Calu3 (cell line): ENCODE results near the gene GADL1. TPM values are rescaled to one million over a fixed set of nuclear protein-coding genes. Genes with fewer than 3 reads are reported as not detected.

Source experiments
- BruUV-seq: library from RNA; stranded (reverse); fragments of 400-500 nt; replicated peaks from 2 replicates; lab custom pipeline; 2021; lab: Mats Ljungman, UMichigan
- CTCF ChIA-PET: fragments of 300-600 bp; sonication (Branson Sonifier 250); formaldehyde crosslinking; loops from one replicate; lab custom pipeline; 2022; ENCODE audit warnings: antibody characterized with exemption; lab: Charles Lee
- DNase-seq: peaks from one replicate; pipeline ENCODE4 v3.0.0; 2022
- H3K27ac Mint-ChIP-seq: one replicate; pipeline ENCODE4 v1.8.0; 2022; ENCODE audit warnings: mixed read lengths; ENCODE audit not compliant: unreplicated experiment
- H3K27me3 Mint-ChIP-seq: one replicate; pipeline ENCODE4 v1.8.0; 2022; ENCODE audit warnings: mixed read lengths; ENCODE audit not compliant: unreplicated experiment
- H3K36me3 Mint-ChIP-seq: one replicate; pipeline ENCODE4 v1.8.0; 2022; ENCODE audit warnings: mild to moderate bottlenecking, moderate library complexity, mixed read lengths; ENCODE audit not compliant: insufficient read depth, unreplicated experiment
- H3K4me1 Mint-ChIP-seq: one replicate; pipeline ENCODE4 v1.8.0; 2022; ENCODE audit warnings: mild to moderate bottlenecking, low read depth, mixed read lengths; ENCODE audit not compliant: unreplicated experiment
- H3K4me3 Mint-ChIP-seq: one replicate; pipeline ENCODE4 v1.8.0; 2022; ENCODE audit warnings: mild to moderate bottlenecking, low read depth, moderate library complexity, mixed read lengths; ENCODE audit not compliant: unreplicated experiment
- H3K9me3 Mint-ChIP-seq: one replicate; pipeline ENCODE4 v1.8.0; 2022; ENCODE audit warnings: low read depth, mixed read lengths; ENCODE audit not compliant: unreplicated experiment
- intact Hi-C: fragments of 100-400 bp; cut with micrococcal nuclease; formaldehyde crosslinking; loops from one replicate; pipeline ENCODE4 v1.10.0; 2022; ENCODE audit not compliant: unreplicated experiment
- total RNA-seq: library from RNA; stranded (reverse); gene quantifications from 2 replicates; pipeline ENCODE4 v1.2.3, GENCODE V29; 2022
- TF ChIP-seq, protein P1 (sequence below): fragments of 200-600 bp; IDR thresholded peaks from one replicate; pipeline ENCODE4 v1.8.0; 2022; ENCODE audit warnings: antibody characterized with exemption; ENCODE audit not compliant: unreplicated experiment

The GADL1 gene
- total RNA-seq, 1 experiment from 2014 or later: not detected

DNA sequence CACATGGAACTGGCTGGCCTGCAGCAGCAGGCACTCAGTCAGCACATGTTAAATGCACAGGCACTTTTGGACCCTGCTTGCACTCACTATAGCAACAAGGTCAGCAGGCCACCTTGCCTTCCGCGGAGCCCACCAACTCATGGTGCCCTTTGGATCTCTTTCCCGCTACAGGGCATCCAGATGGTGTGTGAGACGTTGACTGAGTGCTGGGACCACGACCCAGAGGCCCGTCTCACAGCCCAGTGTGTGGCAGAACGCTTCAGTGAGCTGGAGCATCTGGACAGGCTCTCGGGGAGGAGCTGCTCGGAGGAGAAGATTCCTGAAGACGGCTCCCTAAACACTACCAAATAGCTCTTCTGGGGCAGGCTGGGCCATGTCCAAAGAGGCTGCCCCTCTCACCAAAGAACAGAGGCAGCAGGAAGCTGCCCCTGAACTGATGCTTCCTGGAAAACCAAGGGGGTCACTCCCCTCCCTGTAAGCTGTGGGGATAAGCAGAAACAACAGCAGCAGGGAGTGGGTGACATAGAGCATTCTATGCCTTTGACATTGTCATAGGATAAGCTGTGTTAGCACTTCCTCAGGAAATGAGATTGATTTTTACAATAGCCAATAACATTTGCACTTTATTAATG is 203.1 kb downstream of the GADL1 start:
- Mint-ChIP-seq H3K9me3 (no peaks in the 10 kb centered on the region), H3K36me3 (peaks cover 52% of the 10 kb centered on the region), H3K4me1 (peaks cover 49% of the 10 kb centered on the region), H3K27ac (no peak overlapping the region), H3K4me3 (no peak overlapping the region), H3K27me3 (no peaks in the 10 kb centered on the region)
- CTCF ChIA-PET: interaction anchor here (0.5 kb wide), 1 partner anchor 649 kb away, joined by 3 read pairs; no protein-coding TSS in a partner anchor
- no TSS peak for BruUV-seq
- intact Hi-C loops: loop anchor here (5.0 kb wide), 4 partner anchors 154 to 649 kb away; no protein-coding TSS in a partner anchor
- TF ChIP-seq, protein P1, sequence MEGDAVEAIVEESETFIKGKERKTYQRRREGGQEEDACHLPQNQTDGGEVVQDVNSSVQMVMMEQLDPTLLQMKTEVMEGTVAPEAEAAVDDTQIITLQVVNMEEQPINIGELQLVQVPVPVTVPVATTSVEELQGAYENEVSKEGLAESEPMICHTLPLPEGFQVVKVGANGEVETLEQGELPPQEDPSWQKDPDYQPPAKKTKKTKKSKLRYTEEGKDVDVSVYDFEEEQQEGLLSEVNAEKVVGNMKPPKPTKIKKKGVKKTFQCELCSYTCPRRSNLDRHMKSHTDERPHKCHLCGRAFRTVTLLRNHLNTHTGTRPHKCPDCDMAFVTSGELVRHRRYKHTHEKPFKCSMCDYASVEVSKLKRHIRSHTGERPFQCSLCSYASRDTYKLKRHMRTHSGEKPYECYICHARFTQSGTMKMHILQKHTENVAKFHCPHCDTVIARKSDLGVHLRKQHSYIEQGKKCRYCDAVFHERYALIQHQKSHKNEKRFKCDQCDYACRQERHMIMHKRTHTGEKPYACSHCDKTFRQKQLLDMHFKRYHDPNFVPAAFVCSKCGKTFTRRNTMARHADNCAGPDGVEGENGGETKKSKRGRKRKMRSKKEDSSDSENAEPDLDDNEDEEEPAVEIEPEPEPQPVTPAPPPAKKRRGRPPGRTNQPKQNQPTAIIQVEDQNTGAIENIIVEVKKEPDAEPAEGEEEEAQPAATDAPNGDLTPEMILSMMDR: no peak
- DNase-seq: no peak

DNA sequence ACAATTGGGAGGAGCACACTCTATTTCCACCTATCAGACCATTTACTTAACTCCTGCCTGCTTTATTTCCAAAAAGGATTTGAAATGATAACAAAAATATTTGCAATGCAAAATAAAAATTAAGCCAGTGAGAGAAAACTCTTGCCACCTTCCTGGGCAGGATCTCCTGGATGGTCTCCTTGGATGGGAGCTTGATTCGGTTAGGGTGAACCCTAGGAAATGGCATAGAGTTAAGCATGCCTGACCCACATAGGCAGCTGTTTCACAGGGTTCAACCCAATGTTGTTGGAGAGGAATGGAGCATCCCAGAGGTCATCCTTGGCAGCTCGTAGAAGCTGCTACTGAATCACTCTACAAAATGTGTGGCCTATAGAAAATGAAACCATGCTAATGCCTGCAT is 204.3 kb downstream of the GADL1 start:
- no TSS peak for BruUV-seq
- no peak for DNase-seq
- Mint-ChIP-seq H3K4me3 (no peak overlapping the region), H3K36me3 (peaks cover 45% of the 10 kb centered on the region), H3K9me3 (no peaks in the 10 kb centered on the region), H3K4me1 (peaks cover 56% of the 10 kb centered on the region), H3K27ac (no peak overlapping the region), H3K27me3 (no peaks in the 10 kb centered on the region)
- intact Hi-C loops: loop anchor here (5.0 kb wide), 4 partner anchors 153 to 648 kb away; no protein-coding TSS in a partner anchor
- CTCF ChIA-PET: no interaction called here
- TF ChIP-seq, protein P1: no peak

DNA sequence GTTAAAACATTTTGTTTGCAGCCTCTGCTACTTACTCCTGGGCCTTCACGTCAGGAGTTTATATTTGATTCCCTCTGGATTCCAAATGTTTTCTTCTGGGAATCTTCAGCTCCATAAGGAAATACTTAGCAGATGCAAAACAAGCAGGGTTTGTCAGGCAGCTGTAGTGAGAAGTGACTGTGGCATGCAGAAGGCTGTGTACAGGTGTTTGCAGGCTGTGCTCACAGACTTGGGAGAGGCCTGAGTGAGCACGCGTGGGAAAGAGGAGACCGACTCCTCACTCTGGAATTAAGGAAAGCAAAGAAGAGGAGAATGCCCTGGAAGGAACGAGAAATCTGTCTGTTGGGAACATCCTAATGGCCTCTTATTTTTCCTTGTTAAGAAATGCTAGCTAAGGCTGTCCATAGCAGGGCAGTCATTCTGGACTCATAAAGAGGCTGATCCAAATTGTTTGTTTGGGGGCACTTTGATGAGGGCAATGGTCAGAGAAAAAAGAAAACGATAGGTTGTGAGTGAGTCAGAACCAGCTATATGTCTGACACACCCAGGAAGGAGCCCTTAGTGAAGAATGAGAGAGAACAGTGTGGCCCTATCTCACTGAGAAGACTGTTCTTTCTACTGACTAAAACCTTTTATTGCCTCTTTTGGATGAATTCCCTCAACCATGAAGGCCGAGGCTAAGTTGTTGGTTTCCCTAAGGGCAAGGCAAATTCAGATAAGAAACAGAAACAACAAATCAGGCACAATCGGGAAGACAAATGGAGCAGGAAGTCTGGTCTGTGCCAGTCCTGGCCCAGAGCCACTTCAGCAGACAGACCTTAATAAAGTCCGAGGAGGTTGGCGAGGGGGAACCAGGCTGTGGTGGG is 205.5 kb downstream of the GADL1 start:
- Mint-ChIP-seq H3K27me3 (no peaks in the 10 kb centered on the region), H3K4me1 (peaks cover 60% of the 10 kb centered on the region), H3K4me3 (no peak overlapping the region), H3K27ac (peak overlapping the region; percentile 68), H3K36me3 (peaks cover 34% of the 10 kb centered on the region), H3K9me3 (no peaks in the 10 kb centered on the region)
- BruUV-seq: no TSS peak
- CTCF ChIA-PET: interaction anchor here (0.5 to 1.8 kb wide), 5 partner anchors 10 to 370 kb away, joined by 3 to 7 read pairs (median 4); partner anchors contain the start of gene TGFBR2
- TF ChIP-seq, protein P1: no peak
- DNase-seq: peak; percentile 40
- intact Hi-C loops: loop anchor here (5.0 kb wide), 1 partner anchor 82 kb away; the partner anchor contains the start of gene TGFBR2

DNA sequence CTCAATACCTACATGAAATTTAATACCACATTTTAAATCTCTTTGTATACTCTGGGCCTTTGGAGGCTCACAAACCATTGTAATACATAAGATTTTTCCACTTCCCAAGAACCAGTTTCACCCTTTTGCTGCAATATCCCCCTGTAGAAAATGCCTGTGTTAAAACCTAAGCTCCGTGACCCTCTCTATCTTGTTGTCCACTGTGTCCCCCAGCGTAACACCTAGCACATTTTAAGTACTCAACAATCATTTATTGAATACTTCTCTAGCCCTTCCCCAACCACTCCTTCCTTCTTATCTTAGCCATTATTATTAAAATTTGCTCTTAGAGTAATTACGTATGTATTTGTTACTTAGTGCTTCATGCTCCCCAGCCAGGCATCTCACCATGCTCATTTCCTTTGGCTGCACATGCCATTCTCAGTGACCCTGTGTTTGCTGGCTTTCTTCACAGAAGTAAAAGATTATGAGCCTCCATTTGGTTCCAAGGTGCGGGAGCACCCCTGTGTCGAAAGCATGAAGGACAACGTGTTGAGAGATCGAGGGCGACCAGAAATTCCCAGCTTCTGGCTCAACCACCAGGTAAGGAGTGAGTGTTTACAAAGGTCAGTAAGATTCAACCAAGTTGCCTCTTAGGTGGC is 206.4 kb downstream of the GADL1 start:
- TF ChIP-seq, protein P1: no peak
- CTCF ChIA-PET: interaction anchor here (0.9 to 1.8 kb wide), 4 partner anchors 9 to 369 kb away, joined by 3 to 7 read pairs (median 4); partner anchors contain the start of gene TGFBR2
- Mint-ChIP-seq H3K4me3 (no peak overlapping the region), H3K27ac (peak overlapping the region; percentile 63), H3K36me3 (peaks cover 34% of the 10 kb centered on the region), H3K27me3 (no peaks in the 10 kb centered on the region), H3K4me1 (peaks cover 56% of the 10 kb centered on the region), H3K9me3 (no peaks in the 10 kb centered on the region)
- intact Hi-C loops: loop anchor here (5.0 kb wide), 1 partner anchor 81 kb away; the partner anchor contains the start of gene TGFBR2
- BruUV-seq: no TSS peak
- no peak for DNase-seq
